H1 (cell line): ENCODE data around the gene THUMPD3. TPM values are rescaled to one million over a fixed set of nuclear protein-coding genes. Genes with fewer than 3 reads are reported as not detected.

Source experiments
- CTCF ChIA-PET: fragments of 300-600 bp; sonication (Branson Sonifier 250); formaldehyde crosslinking; loops from one replicate; lab custom pipeline; 2021; ENCODE audit not compliant: partially characterized antibody; lab: Charles Lee
- POLR2A ChIA-PET: fragments of 300-600 bp; sonication (Branson Sonifier 250); formaldehyde crosslinking; loops from one replicate; lab custom pipeline; 2021; ENCODE audit warnings: inconsistent platforms; ENCODE audit not compliant: partially characterized antibody; lab: Charles Lee
- DNase-seq, 2 experiments: peaks; one replicate each; pipeline versions ENCODE4 v3.0.0 to v3.0.0-alpha.2; 2010 to 2022; ENCODE audit warnings: low spot score in 2 of 2, low read depth in 1 of 2, mixed read lengths in 1 of 2
- FAIRE-seq: peaks from 2 replicates; lab custom pipeline; 2011; peaks lifted over from hg19 to GRCh38; lab: Jason Lieb, UNC
- H2AFZ ChIP-seq: 2 replicates; pipeline ENCODE4 v1.8.1; 2012; ENCODE audit warnings: low read length, inconsistent platforms
- H2AK5ac ChIP-seq: 2 replicates; pipeline ENCODE4 v1.6.1; 2013; ENCODE audit warnings: low read depth, low read length
- H2BK120ac ChIP-seq: replicated peaks from 2 replicates; pipeline ENCODE3; 2013; ENCODE audit warnings: low read depth, low read length, inconsistent platforms
- H2BK12ac ChIP-seq: 2 replicates; pipeline ENCODE4 v1.6.1; 2013; ENCODE audit warnings: low read depth, low read length
- H2BK15ac ChIP-seq: 2 replicates; pipeline ENCODE4 v1.6.1; 2013; ENCODE audit warnings: low read length
- H2BK20ac ChIP-seq: 2 replicates; pipeline ENCODE4 v1.6.1; 2013; ENCODE audit warnings: low read length
- H2BK5ac ChIP-seq: 2 replicates; pipeline ENCODE4 v1.6.1; 2013; ENCODE audit warnings: low read depth, low read length
- H3K14ac ChIP-seq: 2 replicates; pipeline ENCODE4 v1.6.1; 2013; ENCODE audit warnings: inconsistent platforms; ENCODE audit not compliant: insufficient read length
- H3K18ac ChIP-seq: 2 replicates; pipeline ENCODE4 v1.6.1; 2013; ENCODE audit warnings: low read length; ENCODE audit errors: extremely low read depth
- H3K23ac ChIP-seq: 2 replicates; pipeline ENCODE4 v1.6.1; 2013; ENCODE audit warnings: inconsistent platforms; ENCODE audit not compliant: insufficient read length
- H3K23me2 ChIP-seq: 2 replicates; pipeline ENCODE4 v1.6.1; 2013; ENCODE audit warnings: low read depth, low read length
- H3K27ac ChIP-seq: 2 replicates; pipeline ENCODE4 v1.6.1; 2011; ENCODE audit warnings: low read depth, low read length, inconsistent platforms
- H3K27me3 ChIP-seq, 4 experiments: replicated peaks in 1 of 4; 1 replicate in 1 of 4; 2 replicates in 3 of 4; pipeline versions ENCODE4 v1.6.1 to v1.8.1; 2011 to 2013; ENCODE audit warnings: low read length in 3 of 4, mild to moderate bottlenecking in 3 of 4, inconsistent platforms in 2 of 4, mixed read lengths in 2 of 4, moderate library complexity in 1 of 4; ENCODE audit not compliant: control insufficient read depth in 3 of 4, insufficient read depth in 3 of 4; ENCODE audit errors: extremely low read depth in 1 of 4
- H3K36me3 ChIP-seq, 4 experiments: 2 replicates each; pipeline versions ENCODE4 v1.6.1 to v1.8.1; 2011 to 2013; ENCODE audit warnings: mild to moderate bottlenecking in 4 of 4, low read length in 3 of 4, moderate library complexity in 2 of 4, control low read depth in 1 of 4, inconsistent platforms in 1 of 4; ENCODE audit not compliant: insufficient read depth in 4 of 4, control insufficient read depth in 2 of 4
- H3K4ac ChIP-seq: replicated peaks from 2 replicates; pipeline ENCODE3; 2013; ENCODE audit warnings: low read length, low read depth, mixed read lengths, inconsistent platforms; ENCODE audit not compliant: insufficient read length
- H3K4me1 ChIP-seq, 4 experiments: replicated peaks in 1 of 4; 1 replicate in 1 of 4; 2 replicates in 3 of 4; pipeline versions ENCODE4 v1.6.1 to v1.8.1; 2011 to 2013; ENCODE audit warnings: low read length in 3 of 4, inconsistent platforms in 2 of 4, mixed read lengths in 1 of 4; ENCODE audit not compliant: insufficient read depth in 4 of 4, control insufficient read depth in 3 of 4
- H3K4me2 ChIP-seq, 2 experiments: 2 replicates each; pipeline versions ENCODE4 v1.6.1 to v1.8.1; 2011 to 2013; ENCODE audit warnings: low read depth in 2 of 2, low read length in 2 of 2, control low read depth in 1 of 2, inconsistent platforms in 1 of 2, mild to moderate bottlenecking in 1 of 2; ENCODE audit not compliant: insufficient read depth in 1 of 2
- H3K4me3 ChIP-seq, 4 experiments: fragments of 200-600, 300-600 bp in 1 of 4; sonication (generic), shearing (Covaris generic), sonication (Bioruptor Twin) in 1 of 4; 2 replicates each; pipeline versions ENCODE4 v1.5.1 to v1.8.1; 2011 to 2016; ENCODE audit warnings: low read length in 4 of 4, low read depth in 3 of 4, control low read depth in 2 of 4, inconsistent platforms in 2 of 4, mild to moderate bottlenecking in 2 of 4, mixed read lengths in 1 of 4, moderate library complexity in 1 of 4; ENCODE audit not compliant: insufficient read depth in 2 of 4; ENCODE audit errors: extremely low read depth in 1 of 4
- H3K56ac ChIP-seq: replicated peaks from 2 replicates; pipeline ENCODE3; 2013; ENCODE audit warnings: low read depth, mild to moderate bottlenecking, mixed read lengths, low read length, inconsistent platforms; ENCODE audit not compliant: insufficient read length
- H3K79me1 ChIP-seq: 2 replicates; pipeline ENCODE4 v1.6.1; 2013; ENCODE audit warnings: low read depth, low read length, control low read depth
- H3K79me2 ChIP-seq, 2 experiments: 2 replicates each; pipeline versions ENCODE4 v1.6.1 to v1.8.1; 2012 to 2013; ENCODE audit warnings: low read length in 2 of 2, mild to moderate bottlenecking in 2 of 2, inconsistent platforms in 1 of 2; ENCODE audit not compliant: insufficient read depth in 2 of 2, control insufficient read depth in 1 of 2
- H3K9ac ChIP-seq, 4 experiments: replicated peaks in 1 of 4; 1 replicate in 1 of 4; 2 replicates in 3 of 4; pipeline versions ENCODE4 v1.6.1 to v1.8.1; 2011 to 2013; ENCODE audit warnings: low read depth in 3 of 4, low read length in 3 of 4, control low read depth in 2 of 4, mild to moderate bottlenecking in 2 of 4, moderate library complexity in 2 of 4, inconsistent platforms in 1 of 4; ENCODE audit errors: extremely low read depth in 1 of 4
- H3K9me3 ChIP-seq, 2 experiments: 2 replicates each; pipeline versions ENCODE4 v1.6.1 to v1.8.1; 2012 to 2013; ENCODE audit warnings: mild to moderate bottlenecking in 2 of 2, moderate library complexity in 2 of 2, control low read depth in 1 of 2, inconsistent platforms in 1 of 2, low read depth in 1 of 2, low read length in 1 of 2, mixed read lengths in 1 of 2; ENCODE audit not compliant: insufficient read depth in 2 of 2
- H4K20me1 ChIP-seq, 2 experiments: replicated peaks in 1 of 2; 2 replicates each; pipeline versions ENCODE3 to v1.8.1; 2011 to 2013; ENCODE audit warnings: inconsistent platforms in 2 of 2, low read length in 2 of 2, mild to moderate bottlenecking in 1 of 2; ENCODE audit not compliant: insufficient read depth in 2 of 2, control insufficient read depth in 1 of 2
- H4K5ac ChIP-seq: 2 replicates; pipeline ENCODE4 v1.6.1; 2013; ENCODE audit warnings: low read length, low read depth, mixed read lengths, inconsistent platforms; ENCODE audit not compliant: insufficient read length
- H4K8ac ChIP-seq: 2 replicates; pipeline ENCODE4 v1.8.0; 2013; ENCODE audit warnings: mild to moderate bottlenecking, moderate library complexity, low read length, inconsistent platforms; ENCODE audit not compliant: insufficient read depth; ENCODE audit errors: extremely low read depth
- H4K91ac ChIP-seq: replicated peaks from 2 replicates; pipeline ENCODE3; 2013; ENCODE audit warnings: low read length, mixed read lengths, inconsistent platforms; ENCODE audit not compliant: insufficient read length
- BRCA1 ChIP-seq: IDR thresholded peaks from 2 replicates; pipeline ENCODE4 v1.6.1; 2012; ENCODE audit warnings: low read depth, low read length, improper control_type of control experiment
- GTF2F1 ChIP-seq: IDR thresholded peaks from 2 replicates; pipeline ENCODE4 v1.6.1; 2012; ENCODE audit warnings: low read depth, low read length, improper control_type of control experiment, borderline replicate concordance
- TCF12 ChIP-seq: IDR thresholded peaks from 2 replicates; pipeline ENCODE4 v1.6.1; 2011; ENCODE audit warnings: low read depth, mild to moderate bottlenecking, low read length
- ZNF274 ChIP-seq: IDR thresholded peaks from 2 replicates; pipeline ENCODE4 v1.7.0; 2012; ENCODE audit warnings: low read length, borderline replicate concordance; ENCODE audit errors: extremely low read depth
- WGBS, 2 experiments: shearing (Covaris generic) in 1 of 2; methylation state at CpG; one replicate each; pipeline versions ENCODE4 v1.1.6 to v1.1.7; 2013 to 2015; ENCODE audit warnings: low lambda C conversion rate in 2 of 2, mixed read lengths in 2 of 2, inconsistent platforms in 1 of 2, low coverage in 1 of 2, missing lambda C conversion rate in 1 of 2; ENCODE audit not compliant: insufficient replicate concordance in 2 of 2, insufficient coverage in 1 of 2, insufficient read length in 1 of 2; ENCODE audit errors: extremely low coverage in 1 of 2, missing lambda C conversion rate in 1 of 2; 5-methylcytosine and 5-hydroxymethylcytosine counted together
- polyA plus RNA-seq, 7 experiments: library from polyadenylated mRNA; depleted of rRNA in 3 of 7; stranded (reverse) in 5 of 7; unstranded in 2 of 7; fragments of >200 nt in 5 of 7; fragments of 200-250 nt in 2 of 7; gene quantifications; 1 replicate in 5 of 7; 2 replicates in 1 of 7; 4 replicates in 1 of 7; pipeline versions ENCODE4 v1.2.1 to v1.2.3, GENCODE V29; 2011 to 2013; ENCODE audit warnings: missing spikeins in 2 of 7, mixed read lengths in 2 of 7
- total RNA-seq: library from RNA; stranded (reverse); fragmentation: NEBNext Ultra II Directional; extraction: Animal tissue kit (Norgen Biotek cat#: 25700); gene quantifications from 2 replicates; pipeline ENCODE4 v1.2.1, GENCODE V29; 2021

Gene THUMPD3
- total and polyA plus RNA-seq, 2 of the 8 experiments (the other 6 are each of a cell fraction or from before 2014, with no cell fraction given) = 26.7 to 68.9 TPM

DNA sequence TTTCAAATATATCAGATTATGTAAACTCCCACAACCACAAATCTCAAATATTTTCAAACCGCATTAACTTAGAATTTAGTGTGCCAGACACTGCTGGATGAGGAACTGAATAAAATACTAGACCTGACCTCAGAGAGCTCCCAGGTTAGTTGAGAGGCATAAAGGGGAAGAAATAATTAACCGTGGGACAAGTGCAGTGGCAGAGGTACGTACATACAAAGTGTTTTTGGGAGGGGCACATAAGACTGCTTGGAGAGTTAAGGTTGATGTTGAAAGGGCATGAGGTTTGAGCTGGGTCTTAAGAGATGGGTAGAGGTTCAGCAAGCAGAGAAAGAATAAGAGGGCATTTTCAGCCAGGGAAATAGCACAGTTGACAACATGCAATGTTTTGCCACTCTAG, 17.2 kb downstream of the THUMPD3 start:
- Histone ChIP-seq H3K4me3 (no peak overlapping the region), H3K9me3 (no peaks in the 10 kb centered on the region)
- DNase-seq = no peak
- no peak for TF ChIP-seq ZNF274
- no peak for TF ChIP-seq BRCA1
- TF ChIP-seq TCF12 = no peak
- TF ChIP-seq GTF2F1 = no peak
- TF ChIP-seq, all 59 proteins: peak for 0
- no peak overlapping the region for H4K8ac ChIP-seq
- H4K5ac ChIP-seq = no peak overlapping the region
- POLR2A ChIA-PET = interaction anchor here (0.9 to 5.4 kb wide), 6 partner anchors 10 to 67 kb away, joined by 3 to 35 read pairs (median 6); partner anchors contain the start of gene SETD5
- no peaks in the 10 kb centered on the region for H3K23me2 ChIP-seq
- H2BK20ac ChIP-seq = no peak overlapping the region; the same call in 1 of the 2 replicates
- H2BK15ac ChIP-seq = no peak overlapping the region
- no peaks in the 10 kb centered on the region for H3K4me1 ChIP-seq
- H3K79me2 ChIP-seq = no peaks in the 10 kb centered on the region
- H4K20me1 ChIP-seq = no peaks in the 10 kb centered on the region
- no peak for FAIRE-seq
- H2AK5ac ChIP-seq = no peak overlapping the region
- H2BK5ac ChIP-seq = no peak overlapping the region
- H4K91ac ChIP-seq = no peak overlapping the region
- H2BK120ac ChIP-seq = no peak overlapping the region
- CTCF ChIA-PET = interaction anchor here (0.9 kb wide), 1 partner anchor 27 kb away, joined by 3 read pairs; no protein-coding TSS in a partner anchor
- no peak overlapping the region for H3K18ac ChIP-seq
- no peak overlapping the region for H2BK12ac ChIP-seq
- H3K14ac ChIP-seq = no peak overlapping the region
- H3K36me3 ChIP-seq = peaks cover 13 to 85% (median 39%) of the 10 kb centered on the region in 4 experiments
- H3K27ac ChIP-seq = no peak overlapping the region
- H2AFZ ChIP-seq = no peak overlapping the region
- no peak overlapping the region for H3K23ac ChIP-seq
- no peaks in the 10 kb centered on the region for H3K27me3 ChIP-seq
- H3K79me1 ChIP-seq = no peaks in the 10 kb centered on the region
- no peak overlapping the region for H3K9ac ChIP-seq
- H3K56ac ChIP-seq = peak overlapping the region; percentile 18
- H3K4ac ChIP-seq = no peak overlapping the region
- 95% methylated on average over 3 of the region's 3 CpGs; no CpG with 5 or more reads in 1 of the 2 experiments for WGBS, 2 experiments
- no peak overlapping the region for H3K4me2 ChIP-seq
